HepG2 (cell line): ENCODE data around the gene CTF1. TPM values are rescaled to one million over a fixed set of nuclear protein-coding genes. Genes with fewer than 3 reads are reported as not detected.

ENCODE experiments used
- ERF ChIP-seq: IDR thresholded peaks from 2 replicates; pipeline ENCODE4 v1.6.1; 2018; ENCODE audit warnings: missing biosample characterization, missing genetic modification reagents
- NBN ChIP-seq: fragments of 450-650 bp; conservative IDR thresholded peaks from 2 replicates; pipeline ENCODE4 v1.6.1; 2017
- NFKBIZ ChIP-seq: IDR thresholded peaks from 2 replicates; pipeline ENCODE4 v1.6.1; 2018; ENCODE audit warnings: missing genetic modification reagents, missing compliant biosample characterization
- NRL ChIP-seq: sonication (generic); formaldehyde crosslinking; IDR thresholded peaks from 2 replicates; pipeline ENCODE4 v1.5.0; 2020; ENCODE audit warnings: missing genetic modification reagents, mild to moderate bottlenecking, moderate library complexity, borderline replicate concordance
- PAX8 ChIP-seq: sonication (generic); formaldehyde crosslinking; IDR thresholded peaks from 2 replicates; pipeline ENCODE4 v1.8.0; 2022; ENCODE audit warnings: mild to moderate bottlenecking, missing genetic modification reagents, borderline replicate concordance
- TSC22D2 ChIP-seq: sonication (generic); formaldehyde crosslinking; IDR thresholded peaks from 2 replicates; pipeline ENCODE4 v1.5.1; 2020; ENCODE audit warnings: missing genetic modification reagents, mild to moderate bottlenecking, borderline replicate concordance
- polyA plus RNA-seq, 8 experiments: library from polyadenylated mRNA; depleted of rRNA in 3 of 8; stranded (reverse) in 7 of 8; unstranded in 1 of 8; fragments of >200 nt; fragmentation: Illumina TruSeq in 4 of 8; extraction: Trizol in 4 of 8; gene quantifications; 2 replicates each; pipeline versions ENCODE4 v1.2.1 to v1.2.3, GENCODE V29; 2011 to 2016; ENCODE audit warnings: low read depth in 4 of 8, missing spikeins in 1 of 8, mixed read lengths in 1 of 8; ENCODE audit not compliant: insufficient read depth in 1 of 8
- total RNA-seq, 5 experiments: library from RNA; depleted of rRNA; stranded (reverse); fragments of >200 nt; fragmentation: Illumina TruSeq; extraction: Trizol; gene quantifications; 2 replicates each; pipeline ENCODE4 v1.2.3, GENCODE V29; 2016; ENCODE audit warnings: low read depth in 1 of 5
- TF ChIP-seq, protein P1 (sequence below): sonication (generic); formaldehyde crosslinking; IDR thresholded peaks from 2 replicates; pipeline ENCODE4 v1.5.0; 2020; ENCODE audit warnings: mild to moderate bottlenecking, missing genetic modification reagents
- TF ChIP-seq, protein P2 (sequence below): IDR thresholded peaks from 2 replicates; pipeline ENCODE4 v1.6.1; 2016
- TF ChIP-seq, protein P3 (sequence below): conservative IDR thresholded peaks from 2 replicates; pipeline ENCODE4 v1.6.1; 2018; ENCODE audit warnings: missing genetic modification reagents
- TF ChIP-seq, protein P4 (sequence below): sonication (generic); formaldehyde crosslinking; IDR thresholded peaks from 2 replicates; pipeline ENCODE4 v1.4.0; 2020; ENCODE audit warnings: missing genetic modification reagents
- TF ChIP-seq, protein P5 (sequence below): sonication (generic); formaldehyde crosslinking; IDR thresholded peaks from 2 replicates; pipeline ENCODE4 v1.5.1; 2020; ENCODE audit warnings: mild to moderate bottlenecking, missing genetic modification reagents
- TF ChIP-seq, protein P6 (sequence below): sonication (generic); formaldehyde crosslinking; IDR thresholded peaks from 2 replicates; pipeline ENCODE4 v1.9.0; 2021; ENCODE audit warnings: mild to moderate bottlenecking, missing genetic modification reagents

CTF1 gene
- total and polyA plus RNA-seq, 2 of the 13 experiments (the other 11 are each of a cell fraction or from before 2014, with no cell fraction given): 0.13 to 1.8 TPM

DNA sequence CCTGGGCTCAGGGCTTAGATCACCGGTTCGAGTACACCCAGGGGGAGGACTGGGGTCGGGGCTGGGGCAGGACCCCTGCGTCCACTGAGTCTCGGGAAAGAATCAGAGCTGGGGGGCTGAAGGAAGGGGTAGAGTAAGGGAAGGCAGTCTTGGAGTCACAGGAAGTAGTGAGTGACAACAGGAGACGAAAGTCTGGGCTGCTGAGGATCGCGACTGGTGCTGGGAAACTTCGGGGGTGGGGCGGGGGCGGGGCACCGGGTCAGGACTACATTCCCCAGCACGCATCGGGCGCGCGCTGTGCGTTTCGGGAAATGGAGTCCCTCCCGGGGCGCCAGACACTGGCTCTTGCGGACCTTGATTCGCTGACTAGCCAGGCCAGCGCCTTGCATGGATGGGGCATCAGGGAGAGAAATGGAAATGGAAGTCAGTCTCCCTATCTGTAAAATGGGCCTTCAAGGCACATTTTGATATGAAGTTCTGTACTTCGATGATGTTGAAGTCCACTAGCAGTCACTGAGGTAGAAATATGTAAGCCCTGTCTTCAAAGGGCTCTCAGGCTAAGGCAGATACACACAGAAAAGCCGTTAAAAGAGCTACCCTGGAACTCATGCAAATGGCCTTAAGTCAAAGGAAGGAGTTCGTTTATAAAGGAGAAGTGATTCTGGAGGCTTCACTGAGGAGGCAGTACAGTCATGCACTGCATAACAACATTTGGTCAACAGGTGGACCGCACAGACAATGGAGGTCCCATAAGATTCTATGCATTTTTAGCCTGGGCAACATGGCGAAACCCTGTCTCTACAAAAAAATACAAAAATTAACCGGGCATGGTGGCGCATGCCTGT, 697 bp downstream of the CTF1 start (continued):
- TF ChIP-seq, protein P1, sequence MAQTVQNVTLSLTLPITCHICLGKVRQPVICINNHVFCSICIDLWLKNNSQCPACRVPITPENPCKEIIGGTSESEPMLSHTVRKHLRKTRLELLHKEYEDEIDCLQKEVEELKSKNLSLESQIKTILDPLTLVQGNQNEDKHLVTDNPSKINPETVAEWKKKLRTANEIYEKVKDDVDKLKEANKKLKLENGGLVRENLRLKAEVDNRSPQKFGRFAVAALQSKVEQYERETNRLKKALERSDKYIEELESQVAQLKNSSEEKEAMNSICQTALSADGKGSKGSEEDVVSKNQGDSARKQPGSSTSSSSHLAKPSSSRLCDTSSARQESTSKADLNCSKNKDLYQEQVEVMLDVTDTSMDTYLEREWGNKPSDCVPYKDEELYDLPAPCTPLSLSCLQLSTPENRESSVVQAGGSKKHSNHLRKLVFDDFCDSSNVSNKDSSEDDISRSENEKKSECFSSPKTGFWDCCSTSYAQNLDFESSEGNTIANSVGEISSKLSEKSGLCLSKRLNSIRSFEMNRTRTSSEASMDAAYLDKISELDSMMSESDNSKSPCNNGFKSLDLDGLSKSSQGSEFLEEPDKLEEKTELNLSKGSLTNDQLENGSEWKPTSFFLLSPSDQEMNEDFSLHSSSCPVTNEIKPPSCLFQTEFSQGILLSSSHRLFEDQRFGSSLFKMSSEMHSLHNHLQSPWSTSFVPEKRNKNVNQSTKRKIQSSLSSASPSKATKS (CRISPR knock-in tag): no peak
- TF ChIP-seq NRL (CRISPR knock-in tag) (no peak; the same call in 1 of the 2 replicates), PAX8 (CRISPR knock-in tag) (no peak), ERF (CRISPR knock-in tag) (no peak), NBN (no peak), NFKBIZ (no peak), TSC22D2 (CRISPR knock-in tag) (no peak)
- TF ChIP-seq, protein P2, sequence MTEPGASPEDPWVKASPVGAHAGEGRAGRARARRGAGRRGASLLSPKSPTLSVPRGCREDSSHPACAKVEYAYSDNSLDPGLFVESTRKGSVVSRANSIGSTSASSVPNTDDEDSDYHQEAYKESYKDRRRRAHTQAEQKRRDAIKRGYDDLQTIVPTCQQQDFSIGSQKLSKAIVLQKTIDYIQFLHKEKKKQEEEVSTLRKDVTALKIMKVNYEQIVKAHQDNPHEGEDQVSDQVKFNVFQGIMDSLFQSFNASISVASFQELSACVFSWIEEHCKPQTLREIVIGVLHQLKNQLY (CRISPR knock-in tag): no peak
- TF ChIP-seq, protein P3, sequence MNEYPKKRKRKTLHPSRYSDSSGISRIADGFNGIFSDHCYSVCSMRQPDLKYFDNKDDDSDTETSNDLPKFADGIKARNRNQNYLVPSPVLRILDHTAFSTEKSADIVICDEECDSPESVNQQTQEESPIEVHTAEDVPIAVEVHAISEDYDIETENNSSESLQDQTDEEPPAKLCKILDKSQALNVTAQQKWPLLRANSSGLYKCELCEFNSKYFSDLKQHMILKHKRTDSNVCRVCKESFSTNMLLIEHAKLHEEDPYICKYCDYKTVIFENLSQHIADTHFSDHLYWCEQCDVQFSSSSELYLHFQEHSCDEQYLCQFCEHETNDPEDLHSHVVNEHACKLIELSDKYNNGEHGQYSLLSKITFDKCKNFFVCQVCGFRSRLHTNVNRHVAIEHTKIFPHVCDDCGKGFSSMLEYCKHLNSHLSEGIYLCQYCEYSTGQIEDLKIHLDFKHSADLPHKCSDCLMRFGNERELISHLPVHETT (CRISPR knock-in tag): no peak
- TF ChIP-seq, protein P4, sequence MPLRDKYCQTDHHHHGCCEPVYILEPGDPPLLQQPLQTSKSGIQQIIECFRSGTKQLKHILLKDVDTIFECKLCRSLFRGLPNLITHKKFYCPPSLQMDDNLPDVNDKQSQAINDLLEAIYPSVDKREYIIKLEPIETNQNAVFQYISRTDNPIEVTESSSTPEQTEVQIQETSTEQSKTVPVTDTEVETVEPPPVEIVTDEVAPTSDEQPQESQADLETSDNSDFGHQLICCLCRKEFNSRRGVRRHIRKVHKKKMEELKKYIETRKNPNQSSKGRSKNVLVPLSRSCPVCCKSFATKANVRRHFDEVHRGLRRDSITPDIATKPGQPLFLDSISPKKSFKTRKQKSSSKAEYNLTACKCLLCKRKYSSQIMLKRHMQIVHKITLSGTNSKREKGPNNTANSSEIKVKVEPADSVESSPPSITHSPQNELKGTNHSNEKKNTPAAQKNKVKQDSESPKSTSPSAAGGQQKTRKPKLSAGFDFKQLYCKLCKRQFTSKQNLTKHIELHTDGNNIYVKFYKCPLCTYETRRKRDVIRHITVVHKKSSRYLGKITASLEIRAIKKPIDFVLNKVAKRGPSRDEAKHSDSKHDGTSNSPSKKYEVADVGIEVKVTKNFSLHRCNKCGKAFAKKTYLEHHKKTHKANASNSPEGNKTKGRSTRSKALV (CRISPR knock-in tag): no peak
- TF ChIP-seq, protein P5, sequence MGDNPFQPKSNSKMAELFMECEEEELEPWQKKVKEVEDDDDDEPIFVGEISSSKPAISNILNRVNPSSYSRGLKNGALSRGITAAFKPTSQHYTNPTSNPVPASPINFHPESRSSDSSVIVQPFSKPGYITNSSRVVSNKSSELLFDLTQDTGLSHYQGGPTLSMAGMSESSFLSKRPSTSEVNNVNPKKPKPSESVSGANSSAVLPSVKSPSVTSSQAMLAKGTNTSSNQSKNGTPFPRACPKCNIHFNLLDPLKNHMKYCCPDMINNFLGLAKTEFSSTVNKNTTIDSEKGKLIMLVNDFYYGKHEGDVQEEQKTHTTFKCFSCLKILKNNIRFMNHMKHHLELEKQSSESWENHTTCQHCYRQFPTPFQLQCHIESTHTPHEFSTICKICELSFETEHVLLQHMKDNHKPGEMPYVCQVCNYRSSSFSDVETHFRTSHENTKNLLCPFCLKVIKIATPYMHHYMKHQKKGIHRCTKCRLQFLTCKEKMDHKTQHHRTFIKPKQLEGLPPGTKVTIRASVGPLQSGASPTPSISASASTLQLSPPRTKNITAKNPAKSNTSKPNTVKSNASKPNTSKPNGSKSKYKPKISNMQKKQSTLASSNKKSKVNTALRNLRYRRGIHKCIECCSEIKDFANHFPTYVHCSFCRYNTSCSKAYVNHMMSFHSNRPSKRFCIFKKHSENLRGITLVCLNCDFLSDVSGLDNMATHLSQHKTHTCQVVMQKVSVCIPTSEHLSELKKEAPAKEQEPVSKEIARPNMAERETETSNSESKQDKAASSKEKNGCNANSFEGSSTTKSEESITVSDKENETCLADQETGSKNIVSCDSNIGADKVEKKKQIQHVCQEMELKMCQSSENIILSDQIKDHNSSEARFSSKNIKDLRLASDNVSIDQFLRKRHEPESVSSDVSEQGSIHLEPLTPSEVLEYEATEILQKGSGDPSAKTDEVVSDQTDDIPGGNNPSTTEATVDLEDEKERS (CRISPR knock-in tag): no peak
- TF ChIP-seq, protein P6, sequence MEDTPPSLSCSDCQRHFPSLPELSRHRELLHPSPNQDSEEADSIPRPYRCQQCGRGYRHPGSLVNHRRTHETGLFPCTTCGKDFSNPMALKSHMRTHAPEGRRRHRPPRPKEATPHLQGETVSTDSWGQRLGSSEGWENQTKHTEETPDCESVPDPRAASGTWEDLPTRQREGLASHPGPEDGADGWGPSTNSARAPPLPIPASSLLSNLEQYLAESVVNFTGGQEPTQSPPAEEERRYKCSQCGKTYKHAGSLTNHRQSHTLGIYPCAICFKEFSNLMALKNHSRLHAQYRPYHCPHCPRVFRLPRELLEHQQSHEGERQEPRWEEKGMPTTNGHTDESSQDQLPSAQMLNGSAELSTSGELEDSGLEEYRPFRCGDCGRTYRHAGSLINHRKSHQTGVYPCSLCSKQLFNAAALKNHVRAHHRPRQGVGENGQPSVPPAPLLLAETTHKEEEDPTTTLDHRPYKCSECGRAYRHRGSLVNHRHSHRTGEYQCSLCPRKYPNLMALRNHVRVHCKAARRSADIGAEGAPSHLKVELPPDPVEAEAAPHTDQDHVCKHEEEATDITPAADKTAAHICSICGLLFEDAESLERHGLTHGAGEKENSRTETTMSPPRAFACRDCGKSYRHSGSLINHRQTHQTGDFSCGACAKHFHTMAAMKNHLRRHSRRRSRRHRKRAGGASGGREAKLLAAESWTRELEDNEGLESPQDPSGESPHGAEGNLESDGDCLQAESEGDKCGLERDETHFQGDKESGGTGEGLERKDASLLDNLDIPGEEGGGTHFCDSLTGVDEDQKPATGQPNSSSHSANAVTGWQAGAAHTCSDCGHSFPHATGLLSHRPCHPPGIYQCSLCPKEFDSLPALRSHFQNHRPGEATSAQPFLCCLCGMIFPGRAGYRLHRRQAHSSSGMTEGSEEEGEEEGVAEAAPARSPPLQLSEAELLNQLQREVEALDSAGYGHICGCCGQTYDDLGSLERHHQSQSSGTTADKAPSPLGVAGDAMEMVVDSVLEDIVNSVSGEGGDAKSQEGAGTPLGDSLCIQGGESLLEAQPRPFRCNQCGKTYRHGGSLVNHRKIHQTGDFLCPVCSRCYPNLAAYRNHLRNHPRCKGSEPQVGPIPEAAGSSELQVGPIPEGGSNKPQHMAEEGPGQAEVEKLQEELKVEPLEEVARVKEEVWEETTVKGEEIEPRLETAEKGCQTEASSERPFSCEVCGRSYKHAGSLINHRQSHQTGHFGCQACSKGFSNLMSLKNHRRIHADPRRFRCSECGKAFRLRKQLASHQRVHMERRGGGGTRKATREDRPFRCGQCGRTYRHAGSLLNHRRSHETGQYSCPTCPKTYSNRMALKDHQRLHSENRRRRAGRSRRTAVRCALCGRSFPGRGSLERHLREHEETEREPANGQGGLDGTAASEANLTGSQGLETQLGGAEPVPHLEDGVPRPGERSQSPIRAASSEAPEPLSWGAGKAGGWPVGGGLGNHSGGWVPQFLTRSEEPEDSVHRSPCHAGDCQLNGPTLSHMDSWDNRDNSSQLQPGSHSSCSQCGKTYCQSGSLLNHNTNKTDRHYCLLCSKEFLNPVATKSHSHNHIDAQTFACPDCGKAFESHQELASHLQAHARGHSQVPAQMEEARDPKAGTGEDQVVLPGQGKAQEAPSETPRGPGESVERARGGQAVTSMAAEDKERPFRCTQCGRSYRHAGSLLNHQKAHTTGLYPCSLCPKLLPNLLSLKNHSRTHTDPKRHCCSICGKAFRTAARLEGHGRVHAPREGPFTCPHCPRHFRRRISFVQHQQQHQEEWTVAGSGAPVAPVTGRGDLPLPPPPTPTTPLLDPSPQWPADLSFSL (CRISPR knock-in tag): no peak
